Activated CD4-positive, CD25-positive, alpha-beta regulatory T cell treated with anti-CD3 and anti-CD28 coated beads, Interleukin-2, amount 50 U/mL, for 72 hours (primary cell): Measurements from ENCODE around the gene CREB5.

Experiments used
- DNase-seq: peaks from one replicate; pipeline ENCODE4 v3.0.0; 2021

Gene CREB5

DNA sequence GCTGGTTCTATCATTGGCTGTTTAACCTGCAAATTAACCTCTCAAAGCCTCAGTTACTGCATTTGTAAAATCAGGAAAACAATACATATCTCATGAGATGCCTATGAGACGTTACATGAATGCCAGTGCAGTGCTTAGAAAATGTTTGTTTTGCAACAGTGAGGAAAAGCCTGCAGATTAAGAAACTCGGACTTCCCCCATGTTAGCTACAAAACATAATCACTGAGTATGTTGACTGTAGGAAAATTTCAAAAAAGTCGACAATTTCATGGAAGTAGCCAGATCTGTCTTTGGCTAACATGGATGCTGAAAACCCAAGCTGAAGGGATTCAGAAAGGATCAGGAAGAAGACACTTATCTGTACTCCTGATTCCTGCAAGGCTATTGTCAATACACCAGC, 424.4 kb downstream of the CREB5 start:
- no peak for DNase-seq

DNA sequence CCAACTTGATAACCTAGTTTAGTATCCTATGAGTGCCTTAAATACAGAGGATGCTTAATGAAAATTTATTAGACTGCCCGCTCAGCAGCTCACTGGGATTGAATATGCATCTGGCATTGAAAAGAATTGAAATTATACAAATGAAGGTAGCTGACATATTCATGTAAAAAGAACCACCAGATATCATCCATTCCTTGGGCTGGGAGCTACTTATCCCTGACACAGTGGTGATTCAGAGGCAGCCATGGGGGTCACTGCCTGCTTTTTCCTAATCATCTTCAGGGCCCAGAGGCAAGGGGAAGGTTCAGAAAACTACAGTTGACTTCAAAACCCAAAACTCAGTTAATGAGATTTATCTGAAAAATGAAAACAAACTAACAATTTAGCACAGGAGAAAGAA, 424.9 kb downstream of the CREB5 start:
- no peak for DNase-seq

DNA sequence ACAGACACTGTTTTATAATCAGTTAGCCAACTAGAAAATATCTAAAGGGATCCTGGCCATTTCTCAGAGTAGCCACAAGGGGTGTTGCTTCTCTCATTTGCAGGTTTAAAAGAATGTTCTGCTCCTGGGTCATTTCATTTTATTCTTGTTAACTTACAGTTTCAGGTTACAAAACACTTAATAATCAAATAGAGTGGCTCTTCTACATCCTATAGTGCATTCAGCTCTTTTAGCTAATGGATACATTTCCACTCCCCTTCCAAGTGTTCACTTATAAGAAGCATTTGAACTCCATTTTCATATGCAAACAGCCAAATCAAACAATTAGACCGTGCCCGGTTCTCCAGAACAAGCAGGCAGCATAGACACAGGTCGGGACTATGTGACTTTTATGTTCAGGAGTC, 428.3 kb downstream of the CREB5 start:
- no peak for DNase-seq

DNA sequence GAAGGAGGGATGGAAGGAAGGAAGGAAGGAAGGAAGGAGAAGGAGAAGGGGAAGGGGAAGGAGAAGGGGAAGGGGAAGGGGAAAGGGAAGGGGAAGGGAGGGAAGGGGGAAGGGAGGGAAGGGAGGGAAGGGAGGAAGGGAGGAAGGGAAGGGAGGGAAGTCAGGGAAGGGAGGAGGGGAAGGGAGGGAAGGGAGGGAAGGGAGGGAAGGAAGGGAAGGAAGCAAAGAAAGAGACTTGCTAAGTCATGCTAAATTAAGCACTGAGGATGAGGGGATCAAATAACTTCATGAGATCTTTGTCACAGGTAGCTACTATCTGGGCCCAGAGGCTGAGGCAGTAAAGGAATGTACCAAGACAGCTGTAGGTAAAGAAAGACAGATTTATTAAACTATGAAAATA, 429.4 kb downstream of the CREB5 start:
- DNase-seq, result no peak

DNA sequence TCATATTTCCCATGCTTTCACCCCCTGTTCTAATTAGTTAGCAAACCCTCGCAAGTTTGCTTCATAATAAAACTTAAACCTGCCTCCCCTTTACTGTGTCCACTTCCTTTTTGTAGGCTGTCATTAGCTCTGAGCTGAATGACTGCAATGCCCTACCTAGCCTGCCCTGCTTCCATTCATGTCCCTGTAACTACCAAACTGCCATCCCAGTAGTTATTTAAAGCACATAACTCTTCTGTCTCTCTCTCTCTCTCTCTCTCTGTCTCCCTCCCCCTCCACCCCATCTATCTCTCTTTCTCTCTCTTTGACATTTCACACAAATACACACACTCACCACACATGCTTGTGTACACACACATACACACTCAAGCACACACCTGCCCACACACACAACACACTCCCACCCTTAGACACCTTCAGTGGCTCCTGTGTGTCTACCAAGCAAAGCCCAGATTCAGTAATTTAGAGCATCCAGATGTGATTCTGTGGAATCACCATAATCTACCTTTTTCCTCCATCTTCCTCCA, 430.5 kb downstream of the CREB5 start:
- no peak for DNase-seq

DNA sequence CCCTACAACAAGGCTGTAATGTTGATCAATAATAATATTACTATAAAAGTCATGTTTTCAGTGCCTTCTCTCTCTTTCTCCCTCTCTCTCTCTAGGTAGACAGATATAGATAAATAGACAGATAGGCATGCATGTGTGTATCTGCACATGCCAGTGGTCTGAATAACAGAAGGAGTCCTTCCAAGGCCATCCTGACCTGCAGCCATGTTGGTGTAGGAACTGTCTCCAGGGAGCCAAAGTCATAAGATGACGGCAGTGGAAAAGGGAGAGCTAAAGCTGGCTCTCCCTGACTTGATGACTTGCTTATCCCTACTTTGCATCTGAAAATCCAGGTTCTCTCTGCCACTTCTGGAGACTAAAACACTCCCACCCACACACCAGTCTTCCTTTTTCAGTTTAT, 432.8 kb downstream of the CREB5 start:
- DNase-seq, result no peak

DNA sequence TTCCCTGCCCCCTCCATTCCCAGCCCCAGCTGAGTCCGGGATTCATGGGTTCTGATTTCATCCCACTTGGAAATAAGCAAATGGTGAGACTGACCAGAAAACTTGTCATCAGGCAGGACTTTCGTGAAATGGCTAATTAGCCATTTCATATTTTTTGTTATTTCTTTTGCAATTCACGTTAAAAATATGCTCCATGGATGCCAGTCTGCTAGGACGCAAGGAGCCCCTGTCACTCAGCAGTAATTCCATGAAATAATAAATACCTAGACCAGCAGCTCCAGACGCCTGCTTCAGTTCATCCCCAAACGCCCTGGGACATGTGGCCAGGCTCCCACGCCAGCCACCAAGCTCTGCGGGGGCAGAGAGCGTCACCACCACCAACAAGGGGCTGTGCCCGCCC, 434.9 kb downstream of the CREB5 start:
- no peak for DNase-seq

DNA sequence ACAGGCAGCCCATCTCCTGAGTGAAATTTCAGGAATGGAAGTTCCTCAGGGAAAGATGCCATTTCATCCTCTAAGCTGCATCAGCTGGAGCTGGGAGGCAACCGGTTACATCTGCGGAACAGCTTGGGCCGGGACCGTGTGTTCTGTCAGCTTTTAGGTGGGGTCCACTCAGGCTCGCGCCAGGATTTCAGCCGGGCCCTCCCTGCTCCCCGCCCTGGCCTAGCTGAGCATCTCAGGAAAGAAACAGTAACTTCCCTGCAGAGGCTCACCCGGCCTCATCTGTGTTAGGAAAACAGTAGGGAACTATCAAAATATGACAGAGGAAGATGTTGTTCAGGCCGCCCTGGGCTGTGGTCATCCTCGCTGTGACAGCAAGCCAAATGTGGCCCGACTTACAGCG, 435.4 kb downstream of the CREB5 start:
- DNase-seq, result no peak

DNA sequence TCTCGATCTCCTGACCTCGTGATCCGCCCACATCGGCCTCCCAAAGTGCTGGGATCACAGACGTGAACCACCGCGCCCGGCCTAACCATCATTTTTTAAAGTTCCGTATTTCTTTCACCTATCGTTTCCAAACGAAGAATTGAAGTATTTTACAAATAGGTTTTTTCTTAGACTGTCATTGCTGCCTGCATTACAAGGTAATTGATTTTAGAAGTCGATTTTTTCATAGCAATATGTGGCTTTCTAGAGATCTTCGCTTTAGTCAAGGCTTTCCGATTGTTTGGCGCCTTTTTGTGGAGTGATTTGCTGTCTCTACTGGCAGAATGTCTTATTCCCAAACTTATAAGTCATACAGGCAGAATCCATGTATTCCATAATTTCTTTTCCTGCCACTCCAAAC, 436.6 kb downstream of the CREB5 start:
- DNase-seq, result no peak

DNA sequence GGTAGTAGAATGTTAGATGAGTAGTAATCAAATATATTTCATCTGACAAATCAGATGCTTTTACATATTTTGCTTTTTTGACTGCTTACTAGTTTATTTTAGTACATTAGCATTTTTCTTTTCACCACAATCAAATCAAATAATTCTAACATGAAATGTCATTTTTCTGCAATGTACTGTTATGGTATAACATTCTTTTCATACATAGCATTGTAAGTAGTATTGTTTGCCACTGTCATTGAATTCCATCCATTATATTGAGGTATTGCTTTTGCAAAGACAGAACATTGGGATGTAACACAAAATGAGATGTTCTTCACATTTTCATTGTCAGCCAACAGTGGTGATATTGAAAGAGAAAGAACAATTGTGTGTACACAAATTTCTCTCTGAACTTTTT, 438.4 kb downstream of the CREB5 start:
- DNase-seq, result no peak

DNA sequence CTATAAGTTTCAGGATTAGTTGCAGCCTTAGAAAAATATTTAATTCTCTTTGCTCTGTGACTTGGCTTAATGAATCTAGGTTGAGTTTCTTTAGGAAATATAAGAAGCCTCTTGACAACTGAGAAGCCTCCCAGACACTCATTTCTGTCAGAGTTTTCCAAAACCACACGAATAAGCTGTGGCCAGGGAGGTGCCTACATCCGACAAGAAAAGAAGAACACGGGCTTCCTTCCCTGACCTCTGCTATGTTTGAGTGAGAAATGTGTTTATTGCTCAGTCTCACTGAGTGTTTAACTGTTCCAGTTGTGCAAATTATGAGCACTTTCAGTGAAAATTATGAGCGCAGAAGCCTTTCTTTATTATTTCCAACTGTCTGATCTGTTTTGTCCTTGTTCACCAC, 440.8 kb downstream of the CREB5 start:
- no peak for DNase-seq

DNA sequence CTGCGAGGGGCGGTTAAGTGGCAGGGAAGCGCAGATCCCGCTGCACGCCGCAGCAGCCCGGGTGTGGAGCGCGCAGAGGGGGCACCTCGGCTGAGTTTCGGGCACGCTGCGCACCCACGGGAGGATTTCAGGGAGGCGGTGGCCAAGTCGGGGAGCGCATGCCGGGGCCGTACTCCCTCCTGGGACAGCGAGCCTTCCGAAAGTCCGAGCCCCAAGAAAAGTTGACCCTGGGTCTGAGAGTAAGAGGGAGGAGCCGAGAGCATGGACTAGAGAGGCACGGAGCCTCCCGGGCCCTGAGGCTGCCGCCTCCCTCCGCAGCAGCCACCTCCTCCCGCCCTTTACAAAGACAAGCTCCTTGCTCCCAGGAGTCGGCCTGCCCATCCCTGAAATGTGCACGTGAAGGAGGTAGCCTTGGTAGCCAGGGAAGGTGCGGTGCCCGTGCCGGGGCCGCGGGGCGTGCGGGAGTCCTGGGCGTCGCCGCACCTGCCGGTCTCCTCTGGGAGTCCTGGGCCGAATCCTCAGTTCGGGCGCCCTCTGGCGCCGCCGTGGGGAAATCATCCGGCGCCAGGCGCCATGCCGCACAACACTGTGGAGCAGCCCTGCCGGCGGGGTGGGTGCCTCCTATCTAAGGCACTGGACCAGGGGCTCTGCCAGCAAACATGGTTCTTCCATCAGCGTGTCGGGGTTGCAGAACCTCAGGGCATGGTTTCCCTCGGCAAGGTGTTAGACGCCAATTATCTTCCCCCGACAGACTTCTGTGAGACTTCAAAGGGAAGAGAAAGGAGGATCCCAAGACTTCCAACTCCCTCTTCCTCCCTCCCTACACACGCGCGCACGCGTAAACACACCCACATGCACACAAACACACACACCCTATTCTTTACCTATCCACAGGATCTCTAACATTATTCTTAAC, 441.8 kb downstream of the CREB5 start:
- DNase-seq, result peak; percentile 74

DNA sequence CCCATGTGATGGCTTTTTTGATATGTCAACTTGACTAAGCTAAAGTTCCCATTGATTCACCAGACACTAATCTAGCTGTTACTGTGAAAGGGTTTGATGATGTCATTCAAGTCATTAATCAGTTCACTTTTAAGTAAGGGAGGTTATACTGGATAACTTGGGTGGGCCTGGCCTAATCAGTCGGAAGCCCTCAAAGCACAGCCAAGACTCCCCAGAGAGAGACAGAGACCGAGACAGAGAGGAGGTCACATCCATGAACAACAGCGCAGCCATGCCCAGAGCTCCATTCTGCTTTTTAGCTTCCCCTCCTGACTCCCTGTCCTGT, 442.4 kb downstream of the CREB5 start:
- no peak for DNase-seq

DNA sequence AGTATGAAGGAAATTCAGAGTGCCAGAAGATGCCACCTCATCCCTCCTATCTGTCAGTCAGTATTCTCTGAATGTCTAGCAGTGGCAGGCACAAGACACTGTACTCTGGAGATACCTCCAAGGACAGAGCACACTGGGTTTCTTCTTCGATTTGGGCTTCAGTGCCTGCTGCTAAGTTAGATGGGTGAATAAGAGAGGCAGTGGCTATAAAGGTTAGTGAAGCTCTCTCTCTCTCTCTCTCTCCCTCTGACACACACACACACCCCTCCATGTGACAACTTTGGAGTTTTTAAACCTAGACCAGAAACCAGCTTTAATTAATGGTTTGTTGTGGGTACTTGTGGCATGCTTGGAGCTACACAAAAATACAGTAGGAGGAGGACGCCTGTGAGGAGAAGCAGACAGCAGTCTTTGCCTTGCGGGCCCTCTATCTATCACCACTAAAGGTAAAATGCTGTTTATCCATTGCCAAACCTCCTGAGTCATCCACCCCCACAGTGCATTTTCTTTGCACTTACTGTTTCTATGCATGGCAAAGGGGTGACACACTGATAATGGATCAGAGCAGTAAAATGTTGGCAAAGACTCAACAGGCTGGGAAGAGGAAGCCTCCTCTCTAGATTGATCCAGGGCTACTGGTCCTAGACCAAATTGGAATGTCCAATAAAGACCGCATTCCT, 443.4 kb downstream of the CREB5 start:
- DNase-seq, result no peak

DNA sequence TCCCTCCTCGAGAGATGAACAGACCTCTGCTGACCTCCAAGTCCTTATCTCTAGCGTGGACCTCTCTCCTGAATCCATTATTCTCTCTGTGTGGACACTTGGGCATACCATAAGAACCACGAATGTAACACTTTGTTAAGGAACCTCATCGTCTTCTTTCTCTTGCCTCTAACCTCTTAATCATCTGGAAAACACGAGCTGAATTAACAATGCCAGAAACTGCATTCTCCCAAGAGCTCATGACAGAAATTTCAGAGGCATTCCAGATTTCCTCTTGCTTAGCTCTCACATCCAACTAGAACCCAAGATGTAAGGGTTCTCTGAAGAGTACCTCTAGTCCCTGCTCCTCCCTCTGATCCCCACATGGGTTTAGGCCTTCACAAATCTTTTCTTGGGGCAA, 444.3 kb downstream of the CREB5 start:
- no peak for DNase-seq

DNA sequence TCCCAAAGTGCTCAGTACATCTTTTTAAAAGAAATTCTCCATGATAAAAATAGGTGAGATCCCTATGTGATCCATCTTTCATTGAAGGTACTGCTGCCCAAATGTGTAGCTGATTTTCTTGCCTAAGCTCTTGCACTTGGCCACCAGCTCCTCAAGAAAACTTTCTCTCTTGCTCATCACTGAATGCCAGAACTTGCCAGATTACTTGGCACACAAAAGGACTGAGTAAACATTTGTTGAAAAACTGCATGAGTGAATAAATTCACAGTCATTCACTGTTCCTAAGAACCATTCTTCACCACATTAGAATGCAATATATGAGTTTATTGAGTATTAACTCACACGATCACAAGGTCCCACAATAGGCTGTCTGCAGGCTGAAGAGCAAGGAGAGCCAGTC, 445.9 kb downstream of the CREB5 start:
- no peak for DNase-seq

DNA sequence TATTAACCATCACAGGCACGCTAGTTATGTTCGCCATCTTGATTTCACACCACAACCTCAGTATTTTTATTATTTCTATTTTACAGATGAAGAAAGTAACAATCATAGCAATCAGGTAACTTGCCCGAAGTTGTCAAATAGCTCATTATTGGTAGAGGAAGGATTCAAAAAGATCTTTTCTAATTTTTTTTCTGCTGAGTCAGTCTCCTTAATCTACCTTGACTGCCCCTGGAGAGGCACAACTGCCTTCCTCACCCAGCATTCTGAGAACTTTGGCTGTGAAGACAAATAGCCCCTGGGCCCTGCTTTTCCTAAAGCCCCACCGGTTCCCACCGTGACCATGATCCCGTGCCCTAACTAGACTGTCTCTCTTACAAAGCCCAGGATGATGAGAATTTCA, 446.6 kb downstream of the CREB5 start:
- no peak for DNase-seq

DNA sequence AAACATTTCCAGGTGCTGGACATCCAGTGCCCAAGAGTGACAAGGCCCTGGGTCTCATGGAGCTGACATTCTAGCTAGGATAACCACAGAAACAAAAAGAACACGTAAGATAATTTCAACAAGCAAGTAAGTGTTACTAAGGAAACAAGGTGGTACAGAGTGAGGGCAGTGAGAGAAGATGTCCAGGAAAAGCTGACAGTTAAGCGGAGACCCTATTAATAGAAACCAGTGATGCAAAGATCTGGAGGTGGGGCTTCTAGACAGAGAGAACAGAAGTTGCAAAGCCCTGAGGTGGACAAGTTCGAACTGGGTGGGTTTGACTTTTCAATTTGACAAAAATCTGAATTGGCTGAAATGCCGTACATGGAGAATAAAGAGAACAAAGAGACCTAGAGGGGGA, 449.5 kb downstream of the CREB5 start:
- no peak for DNase-seq

DNA sequence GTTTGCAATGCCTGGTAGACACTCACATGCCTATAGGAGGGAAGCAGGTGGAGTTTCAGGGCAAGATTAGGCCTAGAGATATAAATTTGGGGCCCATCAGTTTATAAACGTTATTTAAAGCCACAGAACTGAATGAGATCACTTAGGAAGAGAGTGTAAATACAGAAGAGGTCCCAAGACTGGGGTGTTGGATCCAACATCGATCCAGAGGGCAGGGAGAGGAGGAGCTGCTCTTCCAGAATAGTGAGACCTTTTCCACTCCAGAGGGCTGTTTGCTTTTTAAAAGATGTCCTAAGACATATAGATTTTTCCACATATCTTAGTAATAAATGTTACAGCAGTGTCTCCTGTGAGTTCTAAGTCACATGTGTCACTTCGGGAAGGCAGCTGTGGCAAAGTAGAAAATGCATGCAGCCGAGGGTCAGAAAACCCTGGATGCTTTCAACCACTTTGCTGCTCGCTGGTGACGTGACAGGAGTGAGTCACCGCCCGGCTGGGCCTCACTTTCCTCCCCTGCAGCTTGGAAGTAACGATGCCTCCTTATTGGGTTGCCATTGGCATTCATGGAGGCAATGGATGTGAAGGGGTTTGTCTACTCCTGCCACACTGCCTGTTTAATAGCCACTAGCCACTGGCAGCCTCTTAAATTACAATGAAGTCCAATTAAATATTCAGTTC, 450.4 kb downstream of the CREB5 start:
- no peak for DNase-seq

DNA sequence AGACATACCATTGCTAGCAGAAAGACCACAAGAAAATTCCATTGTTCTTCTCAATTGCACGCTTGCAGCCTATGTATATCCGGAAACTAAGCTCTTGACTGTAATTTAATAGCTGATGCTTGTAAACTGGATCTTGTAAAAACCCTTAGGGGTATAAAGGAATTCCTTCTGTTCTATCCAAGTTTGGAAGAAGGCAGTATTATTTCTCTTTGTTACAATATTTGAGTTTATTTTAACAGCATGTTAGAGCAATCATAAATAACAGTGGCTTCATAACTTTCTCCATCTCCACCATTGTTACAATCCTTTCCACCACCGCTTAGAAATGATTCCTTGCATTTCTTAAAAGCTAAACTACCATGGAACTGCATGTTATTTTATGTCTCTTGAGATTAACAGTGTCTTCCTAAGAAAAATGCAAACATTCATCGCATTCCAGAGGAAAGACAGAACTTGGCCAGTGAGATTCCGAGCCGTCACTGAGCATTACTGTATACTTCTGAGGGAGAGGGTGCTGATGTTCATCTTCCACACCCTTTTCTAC, 453.4 kb downstream of the CREB5 start:
- no peak for DNase-seq

DNA sequence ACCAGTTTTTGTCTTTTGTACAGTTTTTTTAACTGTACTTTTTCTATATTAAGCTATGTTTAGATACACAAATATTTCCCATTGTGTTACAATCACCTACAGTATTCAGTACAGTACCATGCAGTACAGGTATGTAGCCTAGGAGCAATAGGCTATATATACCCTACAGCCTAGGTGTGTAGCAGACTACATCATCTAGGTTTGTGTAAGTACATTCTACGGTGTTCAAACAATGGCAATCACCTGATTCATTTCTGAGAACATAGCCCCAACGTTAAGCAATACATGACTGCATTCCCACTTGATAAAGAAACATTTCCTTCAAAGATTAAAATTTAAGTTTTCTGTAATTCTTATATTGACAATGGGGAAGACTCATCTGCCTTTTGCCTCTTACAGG, 456.4 kb downstream of the CREB5 start:
- no peak for DNase-seq

DNA sequence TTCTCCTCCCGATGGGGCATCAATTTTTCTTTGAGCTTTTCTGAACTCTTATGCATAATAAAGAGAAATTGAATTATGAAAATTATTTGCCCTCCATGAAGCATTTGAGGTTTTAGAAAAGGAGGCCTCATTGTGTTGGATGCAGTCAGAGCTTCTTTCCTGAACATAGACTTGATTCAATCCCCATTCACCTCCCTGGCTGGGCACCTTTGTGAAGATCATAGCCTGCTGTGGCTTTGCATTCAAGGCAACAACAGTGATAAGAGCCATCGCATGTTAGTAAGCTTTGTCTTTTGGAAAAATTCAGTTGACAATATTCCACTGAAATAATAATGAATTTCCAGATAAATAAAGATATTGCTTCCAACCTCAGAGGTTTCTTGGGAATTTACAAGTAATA, 458.8 kb downstream of the CREB5 start:
- DNase-seq, result no peak

DNA sequence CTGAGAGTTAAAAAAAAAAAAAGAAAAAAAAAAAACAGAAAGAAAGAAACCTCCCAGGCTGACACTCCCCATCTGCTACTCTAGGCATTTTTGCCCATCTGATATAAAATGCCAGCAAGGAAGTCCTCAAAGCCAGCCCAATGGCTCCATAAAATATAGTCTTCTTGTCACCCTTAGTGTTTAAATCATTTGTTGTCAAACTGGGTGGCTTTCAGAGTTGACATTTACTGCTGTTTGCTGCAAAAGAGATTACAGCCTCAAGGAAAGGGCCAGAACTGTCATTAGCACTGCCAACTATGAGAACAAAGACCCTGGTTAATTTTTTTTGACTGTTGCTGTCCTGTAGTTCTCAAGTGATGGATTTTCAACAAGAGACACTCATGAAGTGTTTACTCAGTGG, 459.3 kb downstream of the CREB5 start:
- no peak for DNase-seq

DNA sequence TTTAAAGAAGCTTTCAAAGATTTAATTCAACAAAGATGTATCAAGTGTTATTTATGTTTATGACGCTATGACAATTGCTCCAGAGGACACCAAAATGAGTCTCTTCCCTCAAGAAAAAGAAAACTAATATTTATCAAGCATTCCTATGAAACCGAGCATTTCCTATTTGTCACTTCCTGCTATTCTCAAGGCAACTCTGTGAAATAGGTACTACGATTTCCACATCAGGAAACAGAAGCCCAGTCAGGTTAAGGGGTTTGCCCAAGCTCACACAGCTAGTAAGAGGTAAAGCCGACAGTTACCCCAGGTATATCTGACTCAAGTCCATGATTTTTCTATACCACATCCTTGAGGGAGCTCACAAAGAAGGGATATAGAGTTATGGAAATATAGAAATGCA, 459.9 kb downstream of the CREB5 start:
- no peak for DNase-seq
